HG03045 (cell line): Measurements from ENCODE around the gene MAP3K19.
"Not testable (repeated sequence)": the region's sequence is repeated elsewhere in the genome, so short reads cannot be mapped to it uniquely, and the experiment has no call there.

Experiments used
- ATAC-seq: cut with Tn5 transposase; IDR thresholded peaks from one replicate; pipeline ENCODE4 v1.9.1; 2021; ENCODE audit warnings: mild to moderate bottlenecking, moderate library complexity; ENCODE audit not compliant: unreplicated experiment

The MAP3K19 gene, protein sequence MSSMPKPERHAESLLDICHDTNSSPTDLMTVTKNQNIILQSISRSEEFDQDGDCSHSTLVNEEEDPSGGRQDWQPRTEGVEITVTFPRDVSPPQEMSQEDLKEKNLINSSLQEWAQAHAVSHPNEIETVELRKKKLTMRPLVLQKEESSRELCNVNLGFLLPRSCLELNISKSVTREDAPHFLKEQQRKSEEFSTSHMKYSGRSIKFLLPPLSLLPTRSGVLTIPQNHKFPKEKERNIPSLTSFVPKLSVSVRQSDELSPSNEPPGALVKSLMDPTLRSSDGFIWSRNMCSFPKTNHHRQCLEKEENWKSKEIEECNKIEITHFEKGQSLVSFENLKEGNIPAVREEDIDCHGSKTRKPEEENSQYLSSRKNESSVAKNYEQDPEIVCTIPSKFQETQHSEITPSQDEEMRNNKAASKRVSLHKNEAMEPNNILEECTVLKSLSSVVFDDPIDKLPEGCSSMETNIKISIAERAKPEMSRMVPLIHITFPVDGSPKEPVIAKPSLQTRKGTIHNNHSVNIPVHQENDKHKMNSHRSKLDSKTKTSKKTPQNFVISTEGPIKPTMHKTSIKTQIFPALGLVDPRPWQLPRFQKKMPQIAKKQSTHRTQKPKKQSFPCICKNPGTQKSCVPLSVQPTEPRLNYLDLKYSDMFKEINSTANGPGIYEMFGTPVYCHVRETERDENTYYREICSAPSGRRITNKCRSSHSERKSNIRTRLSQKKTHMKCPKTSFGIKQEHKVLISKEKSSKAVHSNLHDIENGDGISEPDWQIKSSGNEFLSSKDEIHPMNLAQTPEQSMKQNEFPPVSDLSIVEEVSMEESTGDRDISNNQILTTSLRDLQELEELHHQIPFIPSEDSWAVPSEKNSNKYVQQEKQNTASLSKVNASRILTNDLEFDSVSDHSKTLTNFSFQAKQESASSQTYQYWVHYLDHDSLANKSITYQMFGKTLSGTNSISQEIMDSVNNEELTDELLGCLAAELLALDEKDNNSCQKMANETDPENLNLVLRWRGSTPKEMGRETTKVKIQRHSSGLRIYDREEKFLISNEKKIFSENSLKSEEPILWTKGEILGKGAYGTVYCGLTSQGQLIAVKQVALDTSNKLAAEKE (N-terminal part only)

DNA sequence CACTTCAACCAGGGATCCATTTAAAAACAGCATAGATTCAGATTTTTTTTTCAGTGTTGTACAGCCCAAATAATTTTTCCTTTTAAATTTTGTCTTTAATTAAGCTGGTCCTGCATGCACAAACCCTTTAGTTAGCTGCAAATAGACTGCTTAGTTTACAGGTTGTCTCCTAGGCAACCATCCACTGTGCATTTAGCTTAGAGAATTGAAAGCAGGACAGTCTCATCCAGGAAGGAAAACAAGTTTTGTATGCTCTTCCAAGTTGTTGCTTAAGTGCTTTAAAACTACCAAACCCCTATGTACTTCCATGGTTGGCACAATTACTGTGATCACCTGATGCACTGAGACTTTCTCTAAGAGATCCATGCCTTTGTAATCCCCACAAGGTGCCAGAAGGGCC lies at the start of gene MAP3K19:
MAP3K19 (minus strand) TSS at position 148 of the 400 bp plus-strand sequence. CDS start 22,800 bp downstream, outside the sequence.
- no peak for ATAC-seq

DNA sequence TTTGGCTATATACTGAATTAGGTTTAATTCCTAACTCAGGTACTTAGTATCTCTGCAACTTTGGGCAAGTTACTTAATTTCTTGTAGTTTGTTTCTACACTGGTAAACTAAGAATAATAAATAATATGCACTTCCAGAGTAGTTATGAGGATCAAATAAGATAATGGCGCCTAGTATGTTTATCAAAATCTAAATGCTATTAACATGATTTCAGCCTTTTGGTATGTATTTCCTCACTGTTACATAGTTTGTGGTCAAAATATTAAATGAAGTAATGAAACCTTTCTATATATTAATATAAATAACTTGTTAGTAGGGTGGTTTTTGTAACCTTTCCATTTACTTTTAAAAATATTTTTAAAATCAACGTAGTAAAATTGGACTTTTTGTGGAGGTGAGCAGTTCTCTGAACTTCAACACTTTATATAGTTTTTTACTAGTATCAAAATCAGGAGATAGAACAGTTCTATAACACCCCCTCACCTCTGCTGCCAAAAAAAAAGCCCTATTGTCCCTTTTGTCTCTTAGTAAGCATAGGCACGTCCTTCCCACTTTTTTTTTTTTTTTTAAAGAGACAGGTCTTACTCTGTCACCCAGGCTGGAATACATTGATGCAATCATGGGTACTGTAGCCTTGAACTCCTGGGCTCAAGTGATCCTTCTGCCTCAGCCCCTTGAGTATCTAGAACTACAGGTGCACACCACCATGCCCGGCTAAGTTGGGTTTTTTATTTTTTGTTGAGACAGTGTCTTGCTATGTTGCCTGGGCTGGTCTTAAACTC lies 49.6 kb upstream of the MAP3K19 start:
- no peak for ATAC-seq

DNA sequence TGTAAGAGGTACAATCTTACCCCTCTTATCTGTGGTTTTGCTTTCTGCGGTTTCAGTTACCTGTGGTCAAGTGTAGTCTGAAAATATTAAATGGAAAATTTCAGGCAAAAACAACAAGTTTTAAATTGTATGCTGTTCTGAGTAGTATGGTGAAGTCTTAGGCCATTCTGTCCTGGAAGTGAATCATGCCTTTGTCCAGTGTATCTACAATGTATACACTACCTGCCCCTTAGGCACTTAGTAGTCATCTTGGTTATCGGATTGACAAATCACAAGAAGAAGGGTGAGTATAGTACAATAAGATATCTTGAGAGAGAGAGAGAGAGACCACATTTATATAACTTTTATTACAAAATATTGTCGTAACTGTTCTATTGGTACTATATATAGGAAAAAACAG lies 48.3 kb upstream of the MAP3K19 start:
- ATAC-seq = no peak

DNA sequence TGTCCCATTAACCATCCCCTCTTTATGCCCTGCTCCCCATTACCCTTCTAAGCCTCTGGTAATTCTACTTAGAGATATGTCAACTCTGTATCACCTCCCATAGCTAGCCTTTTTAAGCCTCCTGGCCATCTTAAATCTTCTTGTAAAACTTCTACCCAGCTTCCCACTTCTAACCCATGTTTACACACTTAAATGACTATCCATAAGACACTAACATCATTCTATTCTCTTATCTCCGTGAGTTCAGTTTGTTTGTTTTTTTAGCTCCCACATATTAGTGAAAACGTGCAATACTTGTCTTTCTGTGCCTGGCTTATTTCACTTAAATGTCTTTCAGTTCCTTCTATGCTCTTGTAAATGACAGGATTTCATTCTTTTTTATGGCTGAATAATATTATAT lies 47.3 kb upstream of the MAP3K19 start:
- no peak for ATAC-seq

DNA sequence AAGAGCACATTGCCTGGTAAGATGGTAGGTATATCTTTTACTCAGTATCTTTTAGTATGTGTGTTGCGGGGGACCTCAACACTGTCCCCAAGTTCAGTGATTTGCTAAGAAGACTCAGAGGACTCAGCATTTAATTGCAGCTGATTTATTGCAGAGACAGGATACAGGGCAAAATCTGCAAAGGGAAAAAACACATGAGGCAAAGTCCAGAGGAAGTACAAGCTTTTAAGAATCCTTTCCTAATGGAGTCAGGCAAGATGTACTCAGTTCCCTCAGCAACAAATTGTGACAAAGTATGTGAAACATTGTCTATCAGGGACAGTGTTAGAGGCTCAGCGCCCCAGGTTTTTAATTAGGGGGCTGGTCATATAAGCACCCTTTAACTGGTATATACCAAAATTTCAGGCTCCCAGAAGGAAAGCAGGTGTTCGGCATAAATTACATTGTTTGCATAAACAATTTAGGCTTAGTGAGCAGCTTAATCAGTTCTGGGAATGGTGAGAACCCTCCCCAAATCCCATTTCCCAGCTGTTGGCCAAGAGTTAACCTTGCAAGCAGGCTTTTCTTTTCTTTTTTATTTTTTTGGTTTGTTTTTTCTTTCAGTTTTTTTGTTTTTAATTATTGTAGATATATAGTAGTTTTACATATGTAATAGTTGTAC lies 46.6 kb upstream of the MAP3K19 start:
- ATAC-seq = no peak

DNA sequence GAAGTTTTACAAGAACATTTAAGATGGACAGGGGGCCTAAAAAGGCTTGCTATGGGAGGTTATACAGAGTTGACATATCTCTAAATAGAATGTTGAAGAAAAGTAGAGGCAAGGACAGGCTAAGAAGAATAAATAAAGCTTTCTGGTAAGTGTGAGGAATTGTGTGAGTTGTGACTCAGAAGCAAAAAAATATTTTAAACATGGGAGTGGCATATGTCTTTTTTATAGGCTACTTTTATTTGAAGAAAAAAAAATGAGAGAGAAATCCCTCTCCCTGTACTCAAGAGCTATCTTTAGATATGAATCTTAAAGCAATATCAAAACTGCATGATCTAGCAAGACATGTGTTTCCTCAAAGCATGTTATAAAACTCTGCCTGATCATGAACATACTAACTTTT lies 45.9 kb upstream of the MAP3K19 start:
- ATAC-seq = no peak

DNA sequence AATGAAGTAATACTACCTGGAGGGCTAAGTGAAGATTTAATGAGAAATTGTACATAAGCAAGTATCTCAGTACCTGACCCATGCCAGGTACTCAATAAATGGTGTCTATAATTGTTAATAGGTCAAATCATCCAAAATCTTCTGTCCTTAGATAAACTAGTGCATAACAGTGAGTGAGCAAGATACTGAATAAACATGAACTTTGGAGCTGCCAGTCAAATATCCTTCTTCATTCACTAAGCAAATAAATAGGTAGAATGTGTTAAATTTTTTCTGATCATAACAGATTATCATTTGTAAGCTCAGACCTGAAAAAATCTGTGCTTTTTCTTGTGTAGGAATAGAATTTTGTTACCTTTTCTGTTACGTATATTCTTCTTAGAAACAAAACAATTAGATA lies 44.4 kb upstream of the MAP3K19 start:
- no peak for ATAC-seq

DNA sequence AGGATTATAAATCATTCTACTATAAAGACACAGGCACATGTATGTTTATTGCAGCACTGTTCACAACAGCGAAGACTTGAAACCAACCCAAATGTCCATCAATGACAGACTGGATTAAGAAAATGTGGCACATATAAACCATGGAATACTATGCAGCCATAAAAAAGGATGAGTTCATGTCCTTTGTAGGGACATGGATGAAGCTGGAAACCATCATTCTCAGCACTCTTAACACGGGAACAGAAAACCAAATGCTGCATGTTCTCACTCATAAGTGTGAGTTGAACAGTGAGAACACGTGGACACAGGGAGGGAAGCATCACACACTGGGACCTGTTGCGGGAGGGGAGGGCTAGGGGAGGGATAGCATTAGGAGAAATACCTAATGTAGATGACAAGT lies 42.4 kb upstream of the MAP3K19 start:
- ATAC-seq = not testable (repeated sequence)

DNA sequence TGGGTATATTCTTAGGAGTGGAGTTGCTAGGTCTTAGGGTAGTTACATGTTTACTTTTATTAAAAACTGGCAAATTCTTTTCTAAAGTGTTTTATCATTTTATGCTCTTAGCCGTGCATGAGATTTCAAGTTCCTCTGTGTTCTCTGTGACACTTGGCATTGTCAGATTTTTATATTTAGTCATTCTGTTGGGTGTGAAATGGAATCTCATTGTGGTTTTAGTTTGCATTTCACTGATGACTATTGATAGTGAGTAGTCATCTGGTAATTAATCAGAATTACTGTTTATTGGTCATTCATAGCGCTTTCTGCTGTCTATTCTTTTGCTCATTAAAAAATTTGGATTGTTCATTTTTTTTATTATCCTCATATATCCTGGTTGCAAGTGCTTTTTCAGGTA lies 39.0 kb upstream of the MAP3K19 start:
- ATAC-seq = no peak

DNA sequence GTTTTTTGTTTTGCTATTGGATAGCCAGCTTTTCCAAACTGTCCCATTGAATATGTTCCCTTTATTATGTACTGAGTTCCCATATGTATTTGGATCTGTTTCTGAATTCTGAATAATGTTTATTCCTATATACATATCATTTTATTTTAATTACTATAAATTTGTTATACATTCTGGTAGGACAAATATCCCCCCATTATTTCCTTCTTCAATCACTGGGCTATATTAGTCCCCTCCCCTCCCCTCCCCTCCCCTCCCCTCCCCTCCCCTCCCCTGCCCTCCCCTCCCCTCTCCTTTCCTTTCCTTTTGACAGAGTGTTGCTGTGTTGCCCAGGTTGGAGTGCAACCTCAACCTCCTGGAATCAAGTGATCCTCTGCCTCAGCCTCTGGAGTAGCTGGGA lies 31.2 kb upstream of the MAP3K19 start:
- no peak for ATAC-seq

DNA sequence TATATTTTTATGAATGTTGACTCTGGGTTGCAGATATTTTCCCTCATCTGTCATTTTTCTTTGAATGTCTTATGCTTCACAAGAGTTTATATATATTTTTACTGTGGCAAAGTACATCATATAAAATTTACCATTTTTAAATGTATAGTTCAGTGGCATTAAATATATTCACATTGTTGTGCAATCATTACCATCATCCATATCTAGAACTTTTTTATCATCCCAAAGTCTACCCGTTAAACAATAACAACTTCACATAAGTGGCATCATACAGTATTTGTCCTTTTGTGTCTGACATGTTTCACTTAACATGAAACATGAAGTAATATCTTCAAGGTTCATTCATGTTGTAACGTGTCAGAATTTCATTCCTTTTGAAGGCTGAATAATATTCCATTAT lies 29.3 kb upstream of the MAP3K19 start:
- no peak for ATAC-seq

DNA sequence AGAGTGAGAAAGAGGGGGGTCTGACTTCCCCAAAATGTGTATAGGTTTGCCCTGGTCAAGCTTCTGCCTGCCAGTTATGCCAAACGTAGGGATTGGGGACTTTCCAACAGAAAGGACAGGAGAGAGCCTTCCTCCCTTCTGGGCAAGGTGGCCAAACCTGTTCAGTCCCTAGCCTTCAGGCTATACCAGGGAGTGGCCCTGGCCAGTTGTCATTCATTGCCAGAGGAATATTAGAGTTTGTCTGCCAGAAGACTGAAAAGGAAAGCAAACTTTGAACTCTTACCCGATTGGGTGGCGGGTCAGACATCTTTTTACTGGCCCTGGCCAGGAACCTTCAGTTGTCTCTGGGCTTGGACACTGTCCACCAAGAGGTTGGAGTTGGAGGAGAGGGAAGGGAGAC lies 27.0 kb upstream of the MAP3K19 start:
- no peak for ATAC-seq

DNA sequence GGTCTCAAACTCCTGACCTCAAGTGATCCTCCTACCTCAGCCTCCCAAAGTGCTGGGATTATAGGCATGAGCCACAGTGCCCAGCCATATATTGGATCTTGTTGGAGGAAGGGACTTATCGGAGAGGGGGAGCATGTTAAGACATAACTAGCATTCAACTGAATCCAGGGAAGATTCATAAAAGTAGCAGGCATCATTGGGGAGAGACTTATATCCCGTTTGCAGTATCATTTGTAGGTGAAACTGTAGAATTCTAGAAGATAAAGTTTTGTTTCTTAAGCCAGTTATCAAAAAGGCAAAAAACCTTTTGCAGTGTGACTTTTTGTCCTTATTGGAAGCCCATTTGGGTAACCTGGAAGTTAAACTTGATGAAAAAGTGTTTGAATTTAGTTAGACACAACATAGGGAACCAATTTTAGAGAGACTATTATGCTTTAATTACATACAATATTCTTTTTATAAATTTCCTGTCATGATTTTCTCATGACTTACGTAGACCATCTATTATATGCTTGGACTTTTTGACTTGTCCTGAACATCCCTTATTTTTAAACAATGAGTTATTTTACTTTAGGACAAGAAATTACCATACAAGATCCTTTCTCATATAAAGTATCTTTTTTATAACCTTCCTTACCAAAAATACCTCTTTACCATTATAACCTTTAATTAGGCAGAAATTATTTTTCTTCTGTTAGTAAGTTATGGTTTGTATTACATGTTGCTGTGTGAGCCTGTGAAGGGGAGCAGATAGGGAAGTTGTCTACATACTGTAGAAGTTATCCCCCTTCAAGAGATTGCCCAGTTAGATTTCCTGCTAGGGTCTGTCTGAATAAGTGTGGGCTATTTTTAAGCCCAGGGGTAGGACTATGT lies 25.1 kb upstream of the MAP3K19 start:
- no peak for ATAC-seq

DNA sequence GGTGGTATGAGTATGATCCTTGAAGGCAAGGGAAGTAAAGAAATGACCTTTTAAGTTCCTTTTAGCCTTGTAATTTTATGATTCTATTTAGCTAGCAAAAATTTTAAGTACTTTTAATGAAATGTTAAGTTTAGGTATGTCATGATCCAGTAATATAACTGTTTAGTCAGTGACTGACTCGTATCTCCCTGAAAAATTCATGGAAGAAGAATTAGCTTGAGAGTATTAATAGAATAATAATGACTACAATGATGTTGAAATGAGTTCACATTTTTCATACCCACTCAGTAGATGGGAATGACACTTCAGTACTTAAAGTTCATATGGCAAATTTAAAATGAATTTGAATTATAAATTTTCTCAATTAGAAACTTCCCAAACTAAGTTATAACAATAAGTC lies 19.5 kb upstream of the MAP3K19 start:
- ATAC-seq = no peak

DNA sequence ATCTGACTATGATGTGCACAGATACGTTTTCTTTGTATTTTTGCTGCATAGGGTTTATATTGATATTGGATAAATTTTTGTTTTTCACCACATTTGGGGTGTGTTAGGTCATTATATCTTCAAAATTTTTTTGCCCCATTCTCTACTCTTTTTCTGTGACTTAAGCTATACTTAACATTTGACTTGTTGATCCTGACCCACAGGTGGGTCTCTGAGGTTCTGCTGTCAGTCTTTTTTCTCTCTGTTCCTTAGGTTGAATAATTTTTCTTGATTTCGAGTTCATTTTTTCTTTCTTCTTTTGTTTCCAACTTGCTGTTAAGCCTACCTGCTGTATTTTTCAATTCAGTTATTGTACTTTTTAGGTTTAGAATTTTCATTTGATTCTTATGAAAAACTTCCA lies 16.9 kb upstream of the MAP3K19 start:
- no peak for ATAC-seq

DNA sequence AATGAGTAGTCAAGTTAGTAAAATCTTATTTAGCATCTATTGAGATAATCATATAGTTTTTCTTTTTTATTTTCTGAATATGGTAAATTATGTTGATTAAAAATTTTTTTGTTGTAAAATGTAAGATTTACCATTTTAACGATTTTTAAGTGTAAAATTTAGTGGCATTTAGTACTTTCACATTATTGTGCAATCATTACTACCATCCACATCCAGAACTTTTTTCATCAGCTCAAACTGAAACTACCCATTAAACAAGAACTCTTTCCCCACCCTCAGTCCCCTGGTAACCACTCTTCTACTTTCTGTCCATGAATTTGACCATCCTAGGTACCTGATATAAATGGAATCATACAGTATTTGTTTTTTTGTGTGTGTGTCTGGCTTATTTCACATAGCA lies 16.0 kb upstream of the MAP3K19 start:
- ATAC-seq = no peak

DNA sequence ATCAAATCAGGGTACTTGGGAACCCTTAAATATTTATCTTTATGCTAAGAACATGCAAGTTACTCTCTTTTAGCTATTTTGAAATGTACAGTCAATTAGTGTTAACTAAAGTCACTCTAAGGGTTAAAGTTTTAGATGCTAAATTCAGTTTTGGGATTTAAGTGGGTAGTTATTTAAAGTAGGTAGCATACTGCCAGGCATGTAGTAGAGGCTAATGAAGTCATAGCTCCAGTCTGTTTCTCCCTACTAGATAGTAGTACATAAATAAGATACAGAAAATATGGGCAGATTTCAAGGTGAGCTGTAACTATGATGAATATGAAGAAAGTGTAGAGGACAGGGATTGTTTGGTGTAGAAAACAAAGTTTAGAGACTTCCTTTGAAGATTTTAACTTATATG lies 12.3 kb upstream of the MAP3K19 start:
- ATAC-seq = no peak

DNA sequence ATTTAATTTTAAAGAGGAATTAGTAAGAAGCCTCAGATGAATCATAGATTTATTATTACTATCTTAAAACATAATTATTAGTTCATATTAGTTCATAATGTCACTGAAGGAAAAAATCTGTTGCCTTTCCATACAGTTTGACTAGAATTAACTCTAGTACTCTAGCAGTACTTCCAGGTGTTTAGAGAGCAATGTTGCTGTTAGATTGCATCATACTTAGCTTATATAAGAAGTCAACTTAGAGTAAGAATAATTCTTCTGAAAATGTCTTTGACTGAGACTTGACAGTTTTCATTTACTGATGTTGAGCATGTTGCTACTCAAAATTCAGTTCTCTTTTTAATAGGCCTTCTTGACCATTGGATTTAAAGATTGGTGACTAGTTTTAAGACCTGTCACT lies 9.5 kb upstream of the MAP3K19 start:
- ATAC-seq = no peak

DNA sequence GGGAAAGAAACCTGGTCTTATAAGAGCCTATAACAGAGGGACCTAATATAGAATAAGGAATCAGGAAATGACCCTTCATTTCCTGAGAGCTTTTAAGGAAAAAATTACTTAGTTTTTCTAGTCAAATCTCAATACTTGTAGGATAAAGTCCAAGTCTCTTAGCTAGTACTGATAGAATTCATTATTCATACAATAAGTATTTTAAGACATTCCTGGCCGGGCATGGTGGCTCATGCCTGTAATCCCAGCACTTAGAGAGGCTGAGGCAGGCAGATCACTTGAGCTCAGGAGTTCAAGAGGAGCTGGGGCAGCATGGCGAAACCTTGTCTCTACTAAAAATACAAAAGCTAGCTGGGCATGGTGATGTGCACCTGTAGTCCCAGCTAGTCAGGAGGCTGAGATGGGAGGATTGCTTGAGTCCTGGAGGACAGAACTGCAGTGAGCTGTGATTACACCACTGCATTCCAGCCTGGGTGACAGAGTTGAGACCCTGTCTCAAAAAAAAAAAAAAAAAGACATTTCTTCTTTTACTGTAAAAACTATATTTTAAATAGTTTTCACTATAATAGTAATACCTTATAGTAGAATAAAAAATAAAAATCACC lies 8.0 kb upstream of the MAP3K19 start:
- ATAC-seq = no peak
